GM12878 (cell line): ENCODE results near the gene TAS2R13.

Source experiments
- ATF7 ChIP-seq: fragments of 450-650 bp; IDR thresholded peaks from 2 replicates; pipeline ENCODE4 v1.6.1; 2016; ENCODE audit warnings: low read depth, mild to moderate bottlenecking
- CHD2 ChIP-seq: IDR thresholded peaks from 2 replicates; pipeline ENCODE4 v1.6.1; 2011; ENCODE audit warnings: low read depth, low read length, improper control_type of control experiment, borderline replicate concordance
- FOS ChIP-seq: IDR thresholded peaks from 3 replicates; pipeline ENCODE4 v1.6.1; 2011; ENCODE audit warnings: borderline replicate concordance; ENCODE audit not compliant: insufficient read length; ENCODE audit errors: extremely low read depth
- FOXK2 ChIP-seq: fragments of 450-650 bp; IDR thresholded peaks from 2 replicates; pipeline ENCODE4 v1.6.1; 2017; ENCODE audit warnings: mild to moderate bottlenecking, moderate library complexity
- NFYB ChIP-seq: IDR thresholded peaks from 2 replicates; pipeline ENCODE4 v1.6.1; 2011; ENCODE audit warnings: low read depth, mild to moderate bottlenecking, low read length, improper control_type of control experiment, moderate library complexity; ENCODE audit not compliant: insufficient read depth
- POLR2A ChIP-seq: IDR thresholded peaks from 2 replicates; pipeline ENCODE4 v1.6.1; 2011; ENCODE audit warnings: low read depth, mild to moderate bottlenecking, low read length
- PRDM15 ChIP-seq: fragments of 450-650 bp; formaldehyde crosslinking; IDR thresholded peaks from 2 replicates; pipeline ENCODE4 v1.4.0; 2020; ENCODE audit warnings: mild to moderate bottlenecking, moderate library complexity
- ZBTB11 ChIP-seq: fragments of 450-650 bp; formaldehyde crosslinking; IDR thresholded peaks from 2 replicates; pipeline ENCODE4 v1.5.0; 2022; ENCODE audit warnings: mild to moderate bottlenecking, missing genetic modification characterization
- ZBTB33 ChIP-seq: fragments of 450-650 bp; IDR thresholded peaks from 2 replicates; pipeline ENCODE4 v1.6.1; 2017; ENCODE audit warnings: mild to moderate bottlenecking

GRCh38 chr12:10889226-10889625, 20.1 kb downstream of the TAS2R13 start:
- TF ChIP-seq ATF7 = no peak
- TF ChIP-seq FOS = no peak
- no peak for TF ChIP-seq NFYB
- TF ChIP-seq PRDM15 = no peak
- TF ChIP-seq ZBTB33 = no peak
- TF ChIP-seq CHD2 = no peak
- TF ChIP-seq ZBTB11 = no peak
- TF ChIP-seq POLR2A = no peak
- TF ChIP-seq FOXK2 = no peak
